RWPE2 (cell line): ENCODE data around the gene FRMPD1.

Experiments used
- ATAC-seq: fragments of 200-7000 bp; cut with Tn5 transposase; 3 replicates; pipeline ENCODE4 v1.9.1; 2021; ENCODE audit warnings: low read depth
- DNase-seq: peaks from one replicate; pipeline ENCODE4 v3.0.0-alpha.2; 2020; ENCODE audit warnings: low spot score
- H3K27ac ChIP-seq: fragments of 450-650 bp; 2 replicates; pipeline ENCODE4 v1.5.1; 2017; ENCODE audit warnings: mild to moderate bottlenecking; ENCODE audit not compliant: poor library complexity, severe bottlenecking
- H3K27me3 ChIP-seq: fragments of 250-450 bp; sonication (Bioruptor Pico); 2 replicates; pipeline ENCODE4 v1.5.1; 2021; ENCODE audit warnings: mild to moderate bottlenecking, moderate library complexity; ENCODE audit not compliant: insufficient read depth, poor library complexity, severe bottlenecking
- H3K36me3 ChIP-seq: fragments of 250-450 bp; sonication (Bioruptor Pico); 2 replicates; pipeline ENCODE4 v1.5.1; 2020; ENCODE audit warnings: low read depth, mild to moderate bottlenecking, moderate library complexity
- H3K4me1 ChIP-seq: fragments of 250-450 bp; sonication (Bioruptor Pico); 2 replicates; pipeline ENCODE4 v1.5.1; 2021; ENCODE audit warnings: mild to moderate bottlenecking, moderate library complexity; ENCODE audit not compliant: insufficient read depth, poor library complexity, severe bottlenecking
- H3K4me3 ChIP-seq: fragments of 250-450 bp; sonication (Bioruptor Pico); 2 replicates; pipeline ENCODE4 v1.5.1; 2021; ENCODE audit warnings: mild to moderate bottlenecking, moderate library complexity; ENCODE audit not compliant: severe bottlenecking
- H3K9me3 ChIP-seq: fragments of 250-450 bp; sonication (Bioruptor Pico); 2 replicates; pipeline ENCODE4 v1.5.1; 2021; ENCODE audit warnings: mild to moderate bottlenecking, moderate library complexity; ENCODE audit not compliant: severe bottlenecking
- TF ChIP-seq, protein P1 (sequence below): fragments of 450-650 bp; IDR thresholded peaks from one replicate; pipeline ENCODE4 v1.5.1; 2017; ENCODE audit warnings: mild to moderate bottlenecking, moderate library complexity; ENCODE audit not compliant: poor library complexity, severe bottlenecking

The FRMPD1 gene

DNA sequence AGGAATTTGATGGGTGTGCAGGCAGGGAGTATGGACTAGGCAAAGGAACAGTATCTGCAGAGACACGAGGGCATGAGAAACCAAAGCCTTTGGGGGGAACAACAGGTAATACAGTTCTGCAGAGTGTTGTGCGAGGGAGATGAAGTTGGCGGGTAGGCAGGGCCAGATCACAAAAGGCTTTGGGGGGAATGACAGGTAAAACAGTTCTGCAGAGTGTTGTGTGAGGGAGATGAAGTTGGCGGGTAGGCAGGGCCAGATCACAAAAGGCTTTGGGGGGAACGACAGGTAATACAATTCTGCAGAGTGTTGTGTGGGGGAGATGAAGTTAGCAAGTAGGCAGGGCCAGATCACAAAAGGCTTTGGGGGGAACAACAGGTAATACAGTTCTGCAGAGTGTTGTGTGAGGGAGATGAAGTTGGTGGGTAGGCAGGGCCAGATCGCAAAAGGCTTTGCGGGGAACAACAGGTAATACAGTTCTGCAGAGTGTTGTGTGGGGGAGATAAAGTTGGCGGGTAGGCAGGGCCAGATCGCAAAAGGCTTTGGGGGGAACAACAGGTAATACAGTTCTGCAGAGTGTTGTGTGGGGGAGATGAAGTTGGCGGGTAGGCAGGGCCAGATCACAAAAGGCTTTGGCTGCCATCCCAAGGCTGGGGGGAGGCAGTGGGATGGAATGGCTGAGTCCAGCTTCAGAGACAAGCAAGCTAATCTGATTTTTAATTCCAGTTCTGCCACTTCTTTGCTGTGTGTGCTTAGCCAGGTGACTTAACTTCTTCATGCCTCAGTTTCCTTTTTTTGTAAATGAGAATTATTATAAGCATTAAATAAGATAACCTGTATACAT lies 33.0 kb downstream of the FRMPD1 start:
- H3K4me1 ChIP-seq: no peaks in the 10 kb centered on the region
- no peaks in the 10 kb centered on the region for H3K36me3 ChIP-seq
- H3K9me3 ChIP-seq: no peaks in the 10 kb centered on the region
- TF ChIP-seq, protein P1, sequence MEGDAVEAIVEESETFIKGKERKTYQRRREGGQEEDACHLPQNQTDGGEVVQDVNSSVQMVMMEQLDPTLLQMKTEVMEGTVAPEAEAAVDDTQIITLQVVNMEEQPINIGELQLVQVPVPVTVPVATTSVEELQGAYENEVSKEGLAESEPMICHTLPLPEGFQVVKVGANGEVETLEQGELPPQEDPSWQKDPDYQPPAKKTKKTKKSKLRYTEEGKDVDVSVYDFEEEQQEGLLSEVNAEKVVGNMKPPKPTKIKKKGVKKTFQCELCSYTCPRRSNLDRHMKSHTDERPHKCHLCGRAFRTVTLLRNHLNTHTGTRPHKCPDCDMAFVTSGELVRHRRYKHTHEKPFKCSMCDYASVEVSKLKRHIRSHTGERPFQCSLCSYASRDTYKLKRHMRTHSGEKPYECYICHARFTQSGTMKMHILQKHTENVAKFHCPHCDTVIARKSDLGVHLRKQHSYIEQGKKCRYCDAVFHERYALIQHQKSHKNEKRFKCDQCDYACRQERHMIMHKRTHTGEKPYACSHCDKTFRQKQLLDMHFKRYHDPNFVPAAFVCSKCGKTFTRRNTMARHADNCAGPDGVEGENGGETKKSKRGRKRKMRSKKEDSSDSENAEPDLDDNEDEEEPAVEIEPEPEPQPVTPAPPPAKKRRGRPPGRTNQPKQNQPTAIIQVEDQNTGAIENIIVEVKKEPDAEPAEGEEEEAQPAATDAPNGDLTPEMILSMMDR: no peak
- no peak overlapping the region for H3K27ac ChIP-seq
- DNase-seq (no peak), ATAC-seq (no peak)
- no peak overlapping the region for H3K4me3 ChIP-seq
- H3K27me3 ChIP-seq: peaks cover 8% of the 10 kb centered on the region

DNA sequence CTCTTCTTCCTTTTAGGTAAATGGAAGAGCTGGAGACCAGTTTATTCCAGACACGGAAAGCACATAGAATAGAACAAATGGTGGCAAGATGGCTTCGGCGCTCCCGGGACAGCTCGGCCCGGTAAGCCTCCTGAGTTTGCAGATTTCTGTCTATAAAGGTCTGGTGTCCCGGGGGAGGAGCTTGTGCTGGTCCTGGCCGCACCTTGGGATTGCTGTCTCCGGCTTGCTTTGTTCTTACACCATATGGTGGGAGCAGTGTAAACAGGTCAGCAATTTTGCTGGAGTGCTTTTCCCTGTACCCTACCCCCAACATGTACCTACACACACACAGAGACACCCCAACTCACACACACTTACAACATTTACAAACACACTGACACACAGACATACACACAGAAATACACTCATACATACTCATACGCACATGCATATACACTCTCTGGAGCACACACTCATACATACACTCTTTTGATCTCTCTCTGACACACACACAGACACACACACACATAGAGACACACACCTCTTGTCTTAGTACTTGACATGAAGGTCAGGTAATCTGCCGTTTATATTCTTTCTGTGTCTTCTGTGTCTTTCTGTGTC lies 42.0 kb downstream of the FRMPD1 start:
- ATAC-seq (no peak), DNase-seq (no peak)
- no peaks in the 10 kb centered on the region for H3K9me3 ChIP-seq
- H3K4me1 ChIP-seq: no peaks in the 10 kb centered on the region
- H3K36me3 ChIP-seq: no peaks in the 10 kb centered on the region
- TF ChIP-seq, protein P1: no peak
- no peak overlapping the region for H3K27ac ChIP-seq
- H3K4me3 ChIP-seq: no peak overlapping the region
- peaks cover 20% of the 10 kb centered on the region for H3K27me3 ChIP-seq

DNA sequence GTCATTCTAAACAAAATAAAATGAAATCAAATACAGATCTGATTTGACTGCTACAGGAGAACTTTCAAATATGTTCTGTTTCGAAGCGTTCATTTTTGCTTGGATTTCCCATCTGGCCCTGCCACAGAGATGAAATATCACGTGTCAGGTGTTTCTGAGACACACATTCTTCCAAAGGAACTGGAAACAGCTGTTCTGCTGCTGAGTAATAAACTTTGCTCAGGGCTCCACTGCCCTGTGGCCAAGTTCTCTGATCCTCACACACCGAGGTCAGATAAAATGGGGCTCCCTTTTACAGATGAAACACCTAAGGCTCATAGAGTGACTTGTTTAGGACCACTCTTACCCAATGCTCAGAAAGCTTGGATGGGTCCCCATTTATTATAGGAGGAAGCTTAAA lies 42.5 kb downstream of the FRMPD1 start:
- Histone ChIP-seq H3K4me1 (no peaks in the 10 kb centered on the region), H3K27ac (no peak overlapping the region), H3K9me3 (no peaks in the 10 kb centered on the region), H3K36me3 (no peaks in the 10 kb centered on the region), H3K27me3 (peaks cover 19% of the 10 kb centered on the region), H3K4me3 (no peak overlapping the region)
- DNase-seq (no peak), ATAC-seq (0 out of 3 replicates have a peak, but pooled peaks have one; percentile 29)
- TF ChIP-seq, protein P1: no peak

DNA sequence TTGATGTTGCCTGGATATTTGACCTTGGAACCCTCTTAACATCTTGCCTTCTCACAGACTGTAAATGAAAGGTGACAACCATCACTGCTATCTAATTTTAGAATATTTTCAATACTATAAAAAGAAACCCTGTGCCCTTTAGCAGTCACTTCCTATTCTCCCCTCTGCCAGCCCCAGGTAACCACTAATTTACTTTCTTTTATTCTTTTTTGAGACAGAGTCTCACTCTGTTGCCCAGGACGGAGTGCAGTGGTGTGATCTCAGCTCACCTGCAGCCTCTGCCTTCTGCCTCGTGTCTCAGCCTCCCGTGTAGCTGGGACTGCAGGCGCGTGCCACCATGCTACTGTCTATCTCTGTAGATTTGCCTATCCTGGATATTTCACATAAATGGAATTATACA lies 43.6 kb downstream of the FRMPD1 start:
- Histone ChIP-seq H3K27ac (no peak overlapping the region), H3K9me3 (no peaks in the 10 kb centered on the region), H3K36me3 (no peaks in the 10 kb centered on the region), H3K27me3 (peaks cover 14% of the 10 kb centered on the region), H3K4me1 (no peaks in the 10 kb centered on the region), H3K4me3 (no peak overlapping the region)
- DNase-seq (no peak), ATAC-seq (no peak)
- TF ChIP-seq, protein P1: no peak

DNA sequence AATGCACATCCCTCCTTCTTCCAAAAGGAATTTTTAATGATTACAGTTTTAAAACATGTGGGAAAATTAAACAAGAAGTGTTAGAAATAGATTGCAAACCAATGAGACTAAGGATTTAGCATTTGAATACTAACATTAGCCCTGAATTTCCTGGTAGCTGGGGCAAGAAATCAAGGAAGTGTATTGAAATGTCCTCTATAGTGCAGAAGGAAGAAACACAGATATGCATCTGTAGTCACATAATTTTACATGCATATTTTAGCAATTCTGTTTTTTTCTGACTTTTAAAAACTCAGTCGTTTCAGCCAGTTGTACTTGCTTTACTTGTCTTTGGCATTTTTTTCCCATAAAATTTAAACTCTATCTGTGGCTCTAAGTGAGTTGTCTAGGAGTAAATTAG lies 45.8 kb downstream of the FRMPD1 start:
- DNase-seq (no peak), ATAC-seq (no peak)
- Histone ChIP-seq H3K36me3 (no peaks in the 10 kb centered on the region), H3K9me3 (no peaks in the 10 kb centered on the region), H3K4me3 (no peak overlapping the region), H3K27ac (no peak overlapping the region), H3K4me1 (no peaks in the 10 kb centered on the region), H3K27me3 (peaks cover under 1% of the 10 kb centered on the region)
- TF ChIP-seq, protein P1: no peak
